Dendritic cell treated with granulocyte-macrophage colony-stimulating factor and Interleukin-4, amounts not matched to agents 40 ng/mL and 50 ng/mL, for 4 days (primary cell): ENCODE data around the gene CALML5.

Experiments used
- H3K27ac Mint-ChIP-seq: one replicate; pipeline ENCODE4 v1.8.0; 2022; ENCODE audit warnings: mild to moderate bottlenecking, mixed read lengths
- H3K27me3 Mint-ChIP-seq: one replicate; pipeline ENCODE4 v1.8.0; 2022; ENCODE audit warnings: mild to moderate bottlenecking, mixed read lengths
- H3K36me3 Mint-ChIP-seq: one replicate; pipeline ENCODE4 v1.8.0; 2022; ENCODE audit warnings: low read depth, mixed read lengths
- H3K4me1 Mint-ChIP-seq: one replicate; pipeline ENCODE4 v1.8.0; 2022; ENCODE audit warnings: low read depth, mixed read lengths
- H3K4me3 Mint-ChIP-seq: one replicate; pipeline ENCODE4 v1.8.0; 2022; ENCODE audit warnings: mild to moderate bottlenecking, moderate library complexity, mixed read lengths
- H3K9me3 Mint-ChIP-seq: one replicate; pipeline ENCODE4 v1.8.0; 2022; ENCODE audit warnings: mixed read lengths
- intact Hi-C: fragments of 100-400 bp; cut with micrococcal nuclease; formaldehyde crosslinking; loops from one replicate; pipeline ENCODE4 v1.15.0; 2022

CALML5 gene

GRCh38 chr10:5504146-5505072 is 5.0 kb upstream of the CALML5 start:
- no peaks in the 10 kb centered on the region for H3K9me3 Mint-ChIP-seq
- H3K4me3 Mint-ChIP-seq, result no peak overlapping the region
- H3K27ac Mint-ChIP-seq, result no peak overlapping the region
- peaks cover 28% of the 10 kb centered on the region for H3K27me3 Mint-ChIP-seq
- H3K36me3 Mint-ChIP-seq, result no peaks in the 10 kb centered on the region
- peaks cover 7% of the 10 kb centered on the region for H3K4me1 Mint-ChIP-seq
- intact Hi-C loops, result no loop called here

GRCh38 chr10:5503477-5503835 is 4.1 kb upstream of the CALML5 start:
- H3K36me3 Mint-ChIP-seq, result no peaks in the 10 kb centered on the region
- no peak overlapping the region for H3K27ac Mint-ChIP-seq
- H3K27me3 Mint-ChIP-seq, result peaks cover 29% of the 10 kb centered on the region
- intact Hi-C loops, result no loop called here
- no peak overlapping the region for H3K4me3 Mint-ChIP-seq
- no peaks in the 10 kb centered on the region for H3K9me3 Mint-ChIP-seq
- H3K4me1 Mint-ChIP-seq, result no peaks in the 10 kb centered on the region

DNA sequence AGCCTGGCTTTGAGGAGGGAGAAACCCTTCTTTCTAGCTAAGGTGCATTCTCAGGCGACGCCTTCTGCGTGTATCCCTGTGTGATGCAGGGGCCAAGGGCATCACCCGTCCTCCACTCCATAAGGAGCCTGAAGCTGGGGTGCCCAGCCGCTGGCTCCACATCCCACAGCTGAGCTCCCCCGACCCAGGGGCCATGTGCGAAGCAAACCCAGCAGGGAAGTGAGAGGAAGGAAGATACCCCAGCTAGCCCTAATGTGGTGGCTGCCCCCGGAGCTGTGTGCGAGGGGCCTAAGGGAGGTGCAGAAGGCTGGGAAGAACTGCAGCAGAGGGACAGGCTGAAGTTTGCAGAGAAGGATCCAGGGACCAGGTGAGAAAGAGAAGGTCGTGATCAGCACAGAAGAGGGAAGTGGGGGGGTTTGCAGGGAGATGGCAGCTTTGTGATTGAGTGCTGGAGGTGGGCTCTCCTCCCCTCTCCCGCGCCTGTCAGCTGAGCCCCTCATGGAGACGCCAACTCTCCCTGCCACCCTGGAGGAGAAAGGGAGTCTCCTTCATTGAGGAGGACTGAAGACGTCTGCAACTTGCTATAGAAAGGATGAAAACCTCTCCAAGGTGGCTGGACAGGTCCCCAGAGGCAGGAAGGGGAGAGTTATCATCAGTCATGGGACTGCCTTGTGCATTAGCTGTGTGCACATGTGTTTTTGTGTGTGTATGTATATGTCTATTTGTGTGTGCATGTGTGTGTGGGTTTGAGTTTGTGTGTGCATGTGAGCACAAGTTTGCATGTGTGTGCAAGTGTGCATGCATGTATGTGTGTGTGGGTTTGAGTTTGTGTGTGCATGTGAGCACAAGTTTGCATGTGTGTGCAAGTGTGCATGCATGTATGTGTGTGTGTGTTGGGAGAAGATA is 3.5 kb upstream of the CALML5 start:
- intact Hi-C loops, result no loop called here
- peaks cover 29% of the 10 kb centered on the region for H3K27me3 Mint-ChIP-seq
- no peak overlapping the region for H3K27ac Mint-ChIP-seq

GRCh38 chr10:5502061-5502521 is 2.7 kb upstream of the CALML5 start:
- intact Hi-C loops, result no loop called here
- H3K27ac Mint-ChIP-seq, result no peak overlapping the region
- no peaks in the 10 kb centered on the region for H3K36me3 Mint-ChIP-seq
- H3K9me3 Mint-ChIP-seq, result no peaks in the 10 kb centered on the region
- no peak overlapping the region for H3K4me3 Mint-ChIP-seq
- H3K27me3 Mint-ChIP-seq, result peaks cover 29% of the 10 kb centered on the region
- H3K4me1 Mint-ChIP-seq, result no peaks in the 10 kb centered on the region

More for the DNA sequence above, 3.5 kb upstream of the CALML5 start:
- no peaks in the 10 kb centered on the region for H3K9me3 Mint-ChIP-seq
- no peaks in the 10 kb centered on the region for H3K36me3 Mint-ChIP-seq
- no peaks in the 10 kb centered on the region for H3K4me1 Mint-ChIP-seq
- H3K4me3 Mint-ChIP-seq, result no peak overlapping the region

DNA sequence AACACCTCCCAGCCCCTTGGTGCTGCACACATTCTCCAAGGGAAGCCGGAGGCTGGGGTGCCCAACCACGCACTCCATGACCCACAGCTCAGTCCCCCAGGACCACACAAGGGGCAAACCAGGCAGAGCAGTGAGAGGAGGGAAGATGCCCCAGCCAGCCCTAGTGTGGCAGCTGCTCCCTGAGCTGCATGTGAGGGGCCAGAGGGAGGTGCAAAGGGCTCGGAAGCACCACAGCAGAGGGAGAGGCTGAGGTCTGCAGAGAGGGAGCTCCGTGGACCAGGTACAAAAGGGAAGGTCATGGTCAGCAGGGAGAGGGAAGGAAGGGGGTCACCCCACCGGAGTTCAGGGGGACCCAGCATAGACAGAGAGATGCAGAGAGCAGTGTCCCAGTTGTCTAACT is 1.5 kb upstream of the CALML5 start:
- H3K4me3 Mint-ChIP-seq, result no peak overlapping the region
- no peak overlapping the region for H3K27ac Mint-ChIP-seq
- intact Hi-C loops, result no loop called here
- H3K9me3 Mint-ChIP-seq, result no peaks in the 10 kb centered on the region
- H3K36me3 Mint-ChIP-seq, result no peaks in the 10 kb centered on the region
- peaks cover 26% of the 10 kb centered on the region for H3K27me3 Mint-ChIP-seq
- no peaks in the 10 kb centered on the region for H3K4me1 Mint-ChIP-seq

DNA sequence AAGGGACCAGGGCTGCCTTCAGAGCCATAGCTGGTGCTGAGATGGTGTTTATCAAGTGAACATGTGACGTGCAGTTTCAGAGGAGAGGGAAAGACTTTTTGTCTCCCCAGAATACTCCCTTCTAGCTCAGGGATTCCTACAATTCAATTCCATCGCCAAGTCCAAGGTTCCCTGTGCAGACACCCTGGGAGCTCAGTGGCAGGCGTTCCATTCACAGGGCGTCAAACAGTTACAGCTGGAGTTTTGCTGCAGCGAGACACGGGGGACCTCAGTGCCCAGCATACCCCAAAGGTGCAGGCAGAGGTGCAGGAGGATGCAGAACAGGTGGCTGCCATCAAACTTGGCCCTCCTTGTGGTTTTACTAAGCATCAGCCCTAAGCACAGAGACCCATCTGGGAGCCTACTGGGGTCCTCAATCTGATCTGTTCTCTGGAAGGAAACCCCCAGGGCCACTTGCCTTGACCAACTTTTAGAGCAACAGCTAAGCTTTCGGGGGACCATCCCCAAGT is 846 bp upstream of the CALML5 start:
- no peaks in the 10 kb centered on the region for H3K4me1 Mint-ChIP-seq
- H3K27me3 Mint-ChIP-seq, result peaks cover 24% of the 10 kb centered on the region
- intact Hi-C loops, result no loop called here
- no peaks in the 10 kb centered on the region for H3K9me3 Mint-ChIP-seq
- H3K27ac Mint-ChIP-seq, result no peak overlapping the region
- H3K36me3 Mint-ChIP-seq, result no peaks in the 10 kb centered on the region
- H3K4me3 Mint-ChIP-seq, result no peak overlapping the region

DNA sequence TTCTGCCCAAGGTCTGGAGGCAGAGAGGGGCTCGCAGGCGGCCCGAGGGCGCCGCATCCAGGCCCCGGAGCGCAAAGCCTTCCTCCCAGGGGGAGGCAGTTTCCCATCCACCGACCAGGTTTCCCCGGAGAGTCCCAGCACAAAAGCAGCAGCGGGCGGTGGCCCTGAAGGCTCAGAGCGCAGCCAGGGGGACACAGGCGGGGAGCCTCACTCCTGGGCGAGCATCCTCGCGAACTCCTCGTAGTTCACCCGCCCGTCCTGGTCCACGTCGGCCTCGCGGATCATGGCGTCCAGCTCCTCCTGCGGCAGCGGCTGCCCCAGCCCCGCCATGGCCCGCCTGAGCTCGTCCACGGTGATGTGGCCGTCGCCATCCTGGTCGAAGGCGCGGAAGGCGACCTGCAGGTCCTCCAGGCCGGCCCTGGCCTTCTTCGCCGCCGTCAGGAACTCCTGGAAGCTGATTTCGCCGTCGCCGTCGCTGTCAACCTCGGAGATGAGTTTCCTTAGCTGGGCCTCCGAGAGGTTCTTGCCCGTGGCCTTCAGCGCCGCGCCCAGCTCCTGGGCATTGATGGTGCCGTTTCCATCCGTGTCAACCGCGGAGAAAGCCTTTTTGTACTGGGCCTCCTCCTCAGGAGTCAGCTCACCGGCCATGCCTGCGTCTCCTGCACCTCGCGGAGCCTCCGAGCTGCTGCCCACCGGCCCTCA is 428 bp downstream of the CALML5 start:
- Mint-ChIP-seq H3K36me3 (no peaks in the 10 kb centered on the region), H3K4me3 (no peak overlapping the region), H3K27ac (no peak overlapping the region), H3K27me3 (peaks cover 18% of the 10 kb centered on the region), H3K4me1 (no peaks in the 10 kb centered on the region), H3K9me3 (no peaks in the 10 kb centered on the region)
- intact Hi-C loops, result no loop called here

- Mint-ChIP-seq H3K27me3 (peaks cover 18% of the 10 kb centered on the region), H3K27ac (no peak overlapping the region), H3K4me3 (no peak overlapping the region), H3K9me3 (no peaks in the 10 kb centered on the region), H3K4me1 (no peaks in the 10 kb centered on the region), H3K36me3 (no peaks in the 10 kb centered on the region)
- intact Hi-C loops, result no loop called here
Measured at GRCh38 chr10:5497948-5498730, 1.2 kb downstream of the CALML5 start.

DNA sequence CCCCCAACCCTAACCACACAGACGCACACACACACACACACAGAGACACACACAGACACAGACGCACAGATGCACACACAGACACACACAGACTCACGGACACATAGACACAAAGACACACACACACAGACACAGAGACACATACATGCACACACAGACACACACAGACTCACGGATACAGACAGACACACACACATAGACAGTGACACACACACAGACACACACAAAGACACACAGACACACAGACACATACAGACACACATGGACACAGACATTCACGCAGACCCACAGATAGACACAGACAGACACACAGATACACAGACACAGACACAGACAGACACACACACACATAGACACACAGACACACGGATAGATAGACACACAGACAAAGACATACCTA is 2.1 kb downstream of the CALML5 start:
- intact Hi-C loops, result no loop called here
- no peaks in the 10 kb centered on the region for H3K4me1 Mint-ChIP-seq
- no peaks in the 10 kb centered on the region for H3K36me3 Mint-ChIP-seq
- peaks cover 11% of the 10 kb centered on the region for H3K27me3 Mint-ChIP-seq
- H3K9me3 Mint-ChIP-seq, result peaks cover 8% of the 10 kb centered on the region
- H3K27ac Mint-ChIP-seq, result no peak overlapping the region
- H3K4me3 Mint-ChIP-seq, result no peak overlapping the region

GRCh38 chr10:5496261-5497250 is 2.8 kb downstream of the CALML5 start:
- no peaks in the 10 kb centered on the region for H3K36me3 Mint-ChIP-seq
- no peak overlapping the region for H3K27ac Mint-ChIP-seq
- peaks cover 11% of the 10 kb centered on the region for H3K27me3 Mint-ChIP-seq
- peaks cover 12% of the 10 kb centered on the region for H3K9me3 Mint-ChIP-seq
- H3K4me1 Mint-ChIP-seq, result peaks cover under 1% of the 10 kb centered on the region
- no peak overlapping the region for H3K4me3 Mint-ChIP-seq
- intact Hi-C loops, result no loop called here

- intact Hi-C loops, result no loop called here
- H3K27ac Mint-ChIP-seq, result no peak overlapping the region
- no peak overlapping the region for H3K4me3 Mint-ChIP-seq
- peaks cover 12% of the 10 kb centered on the region for H3K9me3 Mint-ChIP-seq
- peaks cover 10% of the 10 kb centered on the region for H3K4me1 Mint-ChIP-seq
- no peaks in the 10 kb centered on the region for H3K36me3 Mint-ChIP-seq
- H3K27me3 Mint-ChIP-seq, result peaks cover 2% of the 10 kb centered on the region
Measured at GRCh38 chr10:5494611-5495010, 4.8 kb downstream of the CALML5 start.

DNA sequence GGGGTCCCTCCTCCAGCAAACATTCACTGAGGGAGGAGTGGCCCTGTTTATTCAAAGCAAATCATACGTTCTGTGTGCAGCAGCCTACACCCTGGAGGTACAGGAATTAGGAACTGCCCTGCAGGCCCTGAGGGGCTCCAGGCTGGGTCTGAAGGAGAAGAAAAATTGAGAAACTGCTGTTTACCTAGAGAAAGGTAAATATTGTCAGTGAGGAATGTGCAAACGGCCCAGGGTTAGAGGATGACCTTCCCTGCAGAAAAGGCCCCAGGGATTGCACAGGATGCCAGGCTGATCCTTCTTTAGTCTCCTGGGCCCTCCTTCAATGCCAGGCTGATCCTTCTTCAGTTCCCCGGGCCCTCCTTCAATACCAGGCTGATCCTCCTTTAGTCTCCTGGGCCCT is 5.7 kb downstream of the CALML5 start:
- Mint-ChIP-seq H3K9me3 (peaks cover 12% of the 10 kb centered on the region), H3K4me1 (peaks cover 10% of the 10 kb centered on the region), H3K36me3 (no peaks in the 10 kb centered on the region), H3K27me3 (peaks cover under 1% of the 10 kb centered on the region), H3K4me3 (no peak overlapping the region), H3K27ac (no peak overlapping the region)
- intact Hi-C loops, result no loop called here
